Fibroblast of villous mesenchyme (primary cell): ENCODE data around the gene RTP3. TPM values are rescaled to one million over a fixed set of nuclear protein-coding genes. Genes with fewer than 3 reads are reported as not detected.

Experiments used
- DNase-seq: peaks from one replicate; pipeline ENCODE4 v3.0.0-alpha.2; 2010; ENCODE audit warnings: low read depth
- H3K4me3 ChIP-seq: 2 replicates; pipeline ENCODE4 v1.5.1; 2011; ENCODE audit warnings: low read depth, mild to moderate bottlenecking, low read length
- CTCF ChIP-seq: IDR thresholded peaks from 2 replicates; pipeline ENCODE4 v1.5.1; 2012; ENCODE audit warnings: low read depth, mild to moderate bottlenecking, low read length; ENCODE audit not compliant: insufficient read depth
- total RNA-seq: library from RNA; depleted of rRNA; stranded (reverse); fragments of >200 nt; gene quantifications from 2 replicates; pipeline ENCODE4 v1.2.3, GENCODE V29; 2012

The RTP3 gene
- total RNA-seq, 1 donor: 0.43 TPM

DNA sequence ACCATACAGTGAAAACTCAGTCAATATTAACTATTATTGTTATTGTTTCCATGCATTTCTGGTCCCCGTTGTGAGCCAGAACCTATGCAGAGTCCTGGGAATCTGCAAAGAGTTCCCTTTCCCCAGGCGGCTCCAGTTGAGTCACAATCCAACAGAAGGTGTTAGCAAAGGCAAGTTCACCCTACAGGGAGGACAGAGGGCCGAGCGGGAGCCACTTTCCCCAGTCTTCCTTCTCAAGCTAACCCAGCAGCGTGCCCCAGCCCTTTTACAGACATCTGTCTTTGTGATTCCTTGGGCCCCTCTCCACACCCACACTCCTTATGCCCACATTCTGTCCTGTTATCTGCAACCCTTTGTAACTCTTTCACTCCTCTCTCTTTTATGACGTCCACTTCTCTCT lies 20.0 kb upstream of the RTP3 start:
- no peak for DNase-seq
- no peak for TF ChIP-seq CTCF
- no peak overlapping the region for H3K4me3 ChIP-seq

DNA sequence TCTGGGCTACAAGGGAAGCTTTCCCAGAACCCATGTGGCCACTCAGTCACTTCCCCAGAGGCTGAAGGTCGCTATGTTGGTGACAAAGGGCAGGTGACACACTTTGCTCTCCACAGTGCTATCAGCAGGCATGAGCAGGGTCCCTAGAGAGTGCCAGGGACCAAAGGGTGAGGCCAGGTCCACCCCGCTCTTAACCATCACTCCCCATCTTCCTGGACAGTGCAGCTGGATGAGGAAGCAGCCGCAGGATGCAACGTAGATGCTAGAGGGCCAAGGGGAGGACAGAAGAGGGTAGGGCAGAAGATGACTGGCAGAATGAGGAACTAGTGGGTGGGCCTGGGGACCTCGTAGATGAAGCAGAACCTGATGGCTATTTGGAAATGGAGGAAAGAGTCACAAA lies 19.4 kb upstream of the RTP3 start:
- no peak for DNase-seq
- H3K4me3 ChIP-seq: no peak overlapping the region
- TF ChIP-seq CTCF: no peak

DNA sequence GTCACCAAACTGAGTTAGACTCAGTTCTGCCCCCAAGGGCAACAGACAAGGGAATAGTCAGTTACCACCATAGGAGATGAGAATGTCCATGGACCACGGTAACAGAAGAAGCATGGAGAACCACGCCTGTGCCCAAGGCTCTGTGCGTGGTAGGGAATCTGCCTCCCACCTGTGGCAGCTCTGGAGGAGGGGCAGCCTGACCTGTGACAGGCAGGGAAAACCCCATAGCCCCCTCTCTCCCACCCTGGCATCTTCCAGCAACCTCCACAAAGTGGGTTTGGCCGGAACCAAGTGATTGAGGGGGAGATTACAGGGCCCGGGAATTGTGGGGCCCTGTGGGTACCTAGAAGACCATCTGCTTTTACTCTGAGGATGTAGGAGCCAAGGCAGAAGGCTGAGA lies 18.8 kb upstream of the RTP3 start:
- DNase-seq: no peak
- no peak overlapping the region for H3K4me3 ChIP-seq
- TF ChIP-seq CTCF: no peak

- DNase-seq: no peak
- TF ChIP-seq CTCF: no peak
- no peak overlapping the region for H3K4me3 ChIP-seq
Observed at GRCh38 chr3:46479696-46480095, 18.1 kb upstream of the RTP3 start.

GRCh38 chr3:46480491-46481195 lies 17.1 kb upstream of the RTP3 start:
- no peak for DNase-seq
- TF ChIP-seq CTCF: no peak
- no peak overlapping the region for H3K4me3 ChIP-seq

- H3K4me3 ChIP-seq: no peak overlapping the region
- TF ChIP-seq CTCF: no peak
- DNase-seq: no peak
Observed at GRCh38 chr3:46481636-46482035, 16.1 kb upstream of the RTP3 start.
